Chondrocyte (in vitro differentiated cells): Measurements from ENCODE around the gene MCU. TPM values are rescaled to one million over a fixed set of nuclear protein-coding genes. Genes with fewer than 3 reads are reported as not detected.
"Not testable (repeated sequence)": the region's sequence is repeated elsewhere in the genome, so short reads cannot be mapped to it uniquely, and the experiment has no call there.

Experiments
- DNase-seq: peaks from one replicate; pipeline ENCODE4 v3.0.0; 2021; ENCODE audit warnings: mixed read lengths, low spot score
- H3K27ac Mint-ChIP-seq: one replicate; pipeline ENCODE4 v1.8.0; 2021; ENCODE audit warnings: mild to moderate bottlenecking, moderate library complexity, mixed read lengths; ENCODE audit not compliant: unreplicated experiment
- H3K27me3 Mint-ChIP-seq: 2 replicates; pipeline ENCODE4 v1.8.0; 2021; ENCODE audit warnings: low read depth, mixed read lengths
- H3K36me3 Mint-ChIP-seq: 2 replicates; pipeline ENCODE4 v1.8.0; 2021; ENCODE audit warnings: low read depth, mixed read lengths
- H3K4me1 Mint-ChIP-seq: 2 replicates; pipeline ENCODE4 v1.8.0; 2021; ENCODE audit warnings: low read depth, mild to moderate bottlenecking, mixed read lengths
- H3K4me3 Mint-ChIP-seq: one replicate; pipeline ENCODE4 v1.8.0; 2021; ENCODE audit warnings: mild to moderate bottlenecking, moderate library complexity, mixed read lengths; ENCODE audit not compliant: unreplicated experiment
- H3K9me3 Mint-ChIP-seq: 2 replicates; pipeline ENCODE4 v1.8.0; 2021; ENCODE audit warnings: low read depth, mixed read lengths
- CTCF ChIP-seq: fragments of 200-600 bp; sonication (generic); IDR thresholded peaks from 2 replicates; pipeline ENCODE4 v1.5.0; 2021; ENCODE audit warnings: antibody characterized with exemption, mild to moderate bottlenecking, moderate library complexity
- total RNA-seq: library from RNA; stranded (reverse); gene quantifications from 3 replicates; pipeline ENCODE4 v1.2.1, GENCODE V29; 2021

The MCU gene
- total RNA-seq, 1 donor from 2014 or later = 51.8 TPM

GRCh38 chr10:72913287-72913686 lies 221.3 kb downstream of the MCU start:
- peaks cover 26% of the 10 kb centered on the region for H3K4me1 Mint-ChIP-seq

GRCh38 chr10:72917201-72917600 lies 225.3 kb downstream of the MCU start:
- peak overlapping the region; percentile 7 for H3K4me3 Mint-ChIP-seq
- peaks cover 28% of the 10 kb centered on the region for H3K4me1 Mint-ChIP-seq
- H3K27me3 Mint-ChIP-seq, DNase-seq: not testable (repeated sequence)
- peaks cover 41% of the 10 kb centered on the region for H3K9me3 Mint-ChIP-seq
- H3K27ac Mint-ChIP-seq = peak overlapping the region; percentile 45
- H3K36me3 Mint-ChIP-seq = peaks cover 28% of the 10 kb centered on the region

More at GRCh38 chr10:72913287-72913686, 221.3 kb downstream of the MCU start:
- no peaks in the 10 kb centered on the region for H3K27me3 Mint-ChIP-seq
- no peak for TF ChIP-seq CTCF
- peaks cover 16% of the 10 kb centered on the region for H3K36me3 Mint-ChIP-seq
- peaks cover 9% of the 10 kb centered on the region for H3K9me3 Mint-ChIP-seq
- H3K27ac Mint-ChIP-seq = no peak overlapping the region
- H3K4me3 Mint-ChIP-seq = no peak overlapping the region
- DNase-seq = no peak

- H3K9me3 Mint-ChIP-seq = peaks cover 44% of the 10 kb centered on the region
- peak overlapping the region; percentile 13 for H3K27ac Mint-ChIP-seq
- not testable (repeated sequence) for H3K27me3 Mint-ChIP-seq
Observed at GRCh38 chr10:72917803-72918332, 225.9 kb downstream of the MCU start.

GRCh38 chr10:72918352-72918751 lies 226.4 kb downstream of the MCU start:
- H3K9me3 Mint-ChIP-seq = peaks cover 44% of the 10 kb centered on the region
- DNase-seq = no peak
- peaks cover 29% of the 10 kb centered on the region for H3K36me3 Mint-ChIP-seq
- no peaks in the 10 kb centered on the region for H3K27me3 Mint-ChIP-seq
- TF ChIP-seq CTCF = no peak
- H3K4me1 Mint-ChIP-seq = peaks cover 28% of the 10 kb centered on the region
- H3K4me3 Mint-ChIP-seq = no peak overlapping the region
- H3K27ac Mint-ChIP-seq = no peak overlapping the region

More at GRCh38 chr10:72917803-72918332, 225.9 kb downstream of the MCU start:
- Mint-ChIP-seq H3K4me1 (peaks cover 28% of the 10 kb centered on the region), H3K36me3 (peaks cover 32% of the 10 kb centered on the region)
- H3K4me3 Mint-ChIP-seq, DNase-seq: not testable (repeated sequence)

- H3K27me3 Mint-ChIP-seq, DNase-seq, H3K27ac Mint-ChIP-seq, H3K4me3 Mint-ChIP-seq: not testable (repeated sequence)
- Mint-ChIP-seq H3K4me1 (peaks cover 22% of the 10 kb centered on the region), H3K9me3 (peaks cover 44% of the 10 kb centered on the region), H3K36me3 (peaks cover 34% of the 10 kb centered on the region)
Observed at GRCh38 chr10:72921147-72921683, 229.3 kb downstream of the MCU start.

- TF ChIP-seq CTCF = no peak
- H3K9me3 Mint-ChIP-seq = peaks cover 26% of the 10 kb centered on the region
- H3K27ac Mint-ChIP-seq = no peak overlapping the region
- H3K27me3 Mint-ChIP-seq = no peaks in the 10 kb centered on the region
- no peak overlapping the region for H3K4me3 Mint-ChIP-seq
- no peak for DNase-seq
- H3K36me3 Mint-ChIP-seq = peaks cover 31% of the 10 kb centered on the region
- no peaks in the 10 kb centered on the region for H3K4me1 Mint-ChIP-seq
Observed at GRCh38 chr10:72924351-72924750, 232.4 kb downstream of the MCU start.
